ENCODE data around the gene ORC2. TPM values are rescaled to one million over a fixed set of nuclear protein-coding genes. Genes with fewer than 3 reads are reported as not detected.
A peak's percentile ranks its signal among the peaks of the same experiment; 100 is the strongest.

The ORC2 gene
- total RNA-seq, 1 donor from 2014 or later: 24.0 TPM

DNA sequence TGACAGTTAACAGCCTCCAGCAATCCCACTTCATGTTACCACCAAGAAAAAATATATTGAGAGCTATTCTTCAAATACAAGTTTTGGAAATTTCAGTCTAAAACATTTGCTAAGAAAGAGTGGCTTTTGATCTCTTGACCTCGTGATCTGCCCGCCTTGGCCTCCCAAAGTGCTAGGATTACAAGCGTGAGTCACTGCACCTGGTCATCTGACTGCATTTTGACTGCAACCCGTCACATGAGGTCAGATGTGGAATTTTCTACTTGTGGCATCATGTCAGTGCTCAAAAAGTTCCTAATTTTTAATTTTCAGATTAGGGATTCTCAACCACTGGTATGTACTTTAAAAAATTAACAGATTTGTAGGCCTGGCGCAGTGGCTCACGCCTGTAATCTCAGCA is 89.9 kb downstream of the ORC2 start:
- TF ChIP-seq, protein P1, sequence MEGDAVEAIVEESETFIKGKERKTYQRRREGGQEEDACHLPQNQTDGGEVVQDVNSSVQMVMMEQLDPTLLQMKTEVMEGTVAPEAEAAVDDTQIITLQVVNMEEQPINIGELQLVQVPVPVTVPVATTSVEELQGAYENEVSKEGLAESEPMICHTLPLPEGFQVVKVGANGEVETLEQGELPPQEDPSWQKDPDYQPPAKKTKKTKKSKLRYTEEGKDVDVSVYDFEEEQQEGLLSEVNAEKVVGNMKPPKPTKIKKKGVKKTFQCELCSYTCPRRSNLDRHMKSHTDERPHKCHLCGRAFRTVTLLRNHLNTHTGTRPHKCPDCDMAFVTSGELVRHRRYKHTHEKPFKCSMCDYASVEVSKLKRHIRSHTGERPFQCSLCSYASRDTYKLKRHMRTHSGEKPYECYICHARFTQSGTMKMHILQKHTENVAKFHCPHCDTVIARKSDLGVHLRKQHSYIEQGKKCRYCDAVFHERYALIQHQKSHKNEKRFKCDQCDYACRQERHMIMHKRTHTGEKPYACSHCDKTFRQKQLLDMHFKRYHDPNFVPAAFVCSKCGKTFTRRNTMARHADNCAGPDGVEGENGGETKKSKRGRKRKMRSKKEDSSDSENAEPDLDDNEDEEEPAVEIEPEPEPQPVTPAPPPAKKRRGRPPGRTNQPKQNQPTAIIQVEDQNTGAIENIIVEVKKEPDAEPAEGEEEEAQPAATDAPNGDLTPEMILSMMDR (IDR thresholded peaks at IDR 0.05): no peak
- H3K27me3 Mint-ChIP-seq (ENCODE audit: unreplicated experiment): no peaks in the 10 kb centered on the region
- H3K4me1 Mint-ChIP-seq (ENCODE audit: unreplicated experiment): no peaks in the 10 kb centered on the region
- H3K9me3 Mint-ChIP-seq (ENCODE audit: unreplicated experiment): no peaks in the 10 kb centered on the region
- H3K27ac Mint-ChIP-seq (ENCODE audit: unreplicated experiment): no peak overlapping the region
- DNase-seq (ENCODE audit: extremely low spot score, unreplicated experiment): no peak
- no peak overlapping the region for H3K4me3 Mint-ChIP-seq (ENCODE audit: unreplicated experiment)
- peaks cover 32% of the 10 kb centered on the region for H3K36me3 Mint-ChIP-seq (ENCODE audit: unreplicated experiment)

DNA sequence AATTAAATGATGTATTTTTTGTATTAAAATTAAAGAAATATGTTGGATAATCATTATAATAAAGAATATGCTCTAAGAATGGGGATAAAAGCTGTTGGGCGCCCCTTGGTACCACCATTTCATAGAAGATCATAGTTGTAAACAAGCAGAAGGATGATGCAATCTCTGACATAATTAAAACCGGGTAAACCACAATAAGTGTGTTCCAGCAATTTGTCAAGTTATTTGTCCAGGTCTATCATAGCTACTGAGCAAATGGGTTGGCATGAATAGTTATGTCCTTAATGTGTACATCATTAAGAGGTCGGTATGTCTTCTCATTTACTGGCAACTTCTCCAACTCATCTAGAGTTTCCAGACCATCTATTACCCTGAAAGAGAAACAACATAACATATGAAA is 92.3 kb downstream of the ORC2 start:
- Mint-ChIP-seq H3K36me3 (ENCODE audit: unreplicated experiment) (peaks cover 24% of the 10 kb centered on the region), H3K4me1 (ENCODE audit: unreplicated experiment) (peaks cover 6% of the 10 kb centered on the region), H3K27me3 (ENCODE audit: unreplicated experiment) (no peaks in the 10 kb centered on the region)

DNA sequence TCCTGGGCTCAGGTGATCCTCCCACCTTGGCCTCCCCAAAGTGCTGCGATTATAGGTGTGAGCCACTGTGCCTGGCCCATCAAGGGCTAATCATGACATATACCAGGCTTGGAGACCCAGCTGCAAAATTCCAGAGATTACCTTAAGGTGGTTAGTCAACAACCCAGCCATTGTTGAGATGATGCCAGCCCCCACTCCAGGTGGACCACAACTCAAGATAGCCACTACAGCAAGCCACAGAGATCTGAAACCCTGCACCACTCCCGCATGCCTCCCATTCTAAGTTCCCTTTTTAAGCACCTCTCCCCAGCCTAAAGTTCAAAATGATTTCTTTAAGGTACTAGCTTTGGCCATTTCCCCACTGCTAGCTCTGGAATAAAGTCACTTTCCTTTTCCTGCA is 94.4 kb downstream of the ORC2 start:
- Mint-ChIP-seq H3K27ac (ENCODE audit: unreplicated experiment) (no peak overlapping the region), H3K27me3 (ENCODE audit: unreplicated experiment) (no peaks in the 10 kb centered on the region), H3K9me3 (ENCODE audit: unreplicated experiment) (no peaks in the 10 kb centered on the region), H3K4me1 (ENCODE audit: unreplicated experiment) (peaks cover 10% of the 10 kb centered on the region), H3K36me3 (ENCODE audit: unreplicated experiment) (peaks cover 9% of the 10 kb centered on the region), H3K4me3 (ENCODE audit: unreplicated experiment) (no peak overlapping the region)
- TF ChIP-seq, protein P1 (IDR thresholded peaks at IDR 0.05): no peak
- no peak for DNase-seq (ENCODE audit: extremely low spot score, unreplicated experiment)

More for the DNA sequence above, 92.3 kb downstream of the ORC2 start:
- no peak for DNase-seq (ENCODE audit: extremely low spot score, unreplicated experiment)
- H3K4me3 Mint-ChIP-seq (ENCODE audit: unreplicated experiment): no peak overlapping the region
- TF ChIP-seq, protein P1 (IDR thresholded peaks at IDR 0.05): no peak
- H3K9me3 Mint-ChIP-seq (ENCODE audit: unreplicated experiment): no peaks in the 10 kb centered on the region
- no peak overlapping the region for H3K27ac Mint-ChIP-seq (ENCODE audit: unreplicated experiment)

DNA sequence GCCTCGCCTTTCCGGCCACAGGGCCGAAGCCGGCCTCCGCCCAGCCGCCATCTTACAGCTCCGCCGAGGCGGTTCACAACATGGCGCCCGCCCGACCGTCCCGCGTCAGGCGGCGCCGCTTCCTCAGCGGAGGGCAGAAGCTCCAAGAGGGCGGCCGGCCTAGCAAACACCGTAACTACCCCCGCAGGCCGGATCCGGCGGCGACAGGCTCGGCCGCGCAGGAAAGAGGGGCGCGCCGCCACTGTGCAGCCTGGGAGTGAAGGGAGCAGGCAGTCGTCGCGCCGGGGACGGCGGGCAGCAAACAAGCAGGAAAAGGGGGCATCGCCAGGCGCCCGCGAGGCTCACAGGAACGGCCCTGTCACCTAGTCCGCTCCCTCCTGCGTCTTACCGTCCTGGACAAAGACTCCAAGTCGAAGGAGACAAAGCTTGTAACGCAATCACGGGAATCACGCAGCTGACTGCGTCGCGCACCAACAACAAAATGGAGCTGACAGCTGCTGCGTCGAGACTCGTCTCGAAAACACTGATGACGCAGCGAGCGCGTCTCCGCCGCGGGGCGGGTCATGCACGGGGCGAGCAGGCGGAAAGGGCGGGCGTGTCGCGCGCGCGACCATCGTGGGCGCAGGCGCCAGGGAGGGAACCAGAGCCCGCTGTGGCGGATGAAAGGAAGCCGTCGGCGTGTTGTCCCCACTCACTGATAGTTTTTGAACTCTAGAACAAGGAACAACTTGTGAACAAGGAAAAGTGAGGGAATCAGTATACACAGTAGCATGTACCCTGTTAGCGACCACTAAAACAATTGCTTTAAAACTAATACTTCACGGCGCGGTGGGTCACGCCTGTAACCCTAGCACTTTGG is 99.1 kb downstream of the ORC2 start, which contains the start of gene CLK1:
Gene CLK1, minus strand, starts transcription at position 483 of the 859 bp plus-strand sequence. CDS start 2,796 bp downstream, outside the sequence.
- H3K27me3 Mint-ChIP-seq (ENCODE audit: unreplicated experiment): no peaks in the 10 kb centered on the region
- no peaks in the 10 kb centered on the region for H3K9me3 Mint-ChIP-seq (ENCODE audit: unreplicated experiment)
- H3K36me3 Mint-ChIP-seq (ENCODE audit: unreplicated experiment): peaks cover 11% of the 10 kb centered on the region
- TF ChIP-seq, protein P1 (IDR thresholded peaks at IDR 0.05): no peak
- H3K4me3 Mint-ChIP-seq (ENCODE audit: unreplicated experiment): peak within 1 kb of the TSS; percentile 99
- peaks cover 37% of the 10 kb centered on the region for H3K4me1 Mint-ChIP-seq (ENCODE audit: unreplicated experiment)
- peak within 1 kb of the TSS; percentile 99 for H3K27ac Mint-ChIP-seq (ENCODE audit: unreplicated experiment)
- DNase-seq (ENCODE audit: extremely low spot score, unreplicated experiment): peak; percentile 97

DNA sequence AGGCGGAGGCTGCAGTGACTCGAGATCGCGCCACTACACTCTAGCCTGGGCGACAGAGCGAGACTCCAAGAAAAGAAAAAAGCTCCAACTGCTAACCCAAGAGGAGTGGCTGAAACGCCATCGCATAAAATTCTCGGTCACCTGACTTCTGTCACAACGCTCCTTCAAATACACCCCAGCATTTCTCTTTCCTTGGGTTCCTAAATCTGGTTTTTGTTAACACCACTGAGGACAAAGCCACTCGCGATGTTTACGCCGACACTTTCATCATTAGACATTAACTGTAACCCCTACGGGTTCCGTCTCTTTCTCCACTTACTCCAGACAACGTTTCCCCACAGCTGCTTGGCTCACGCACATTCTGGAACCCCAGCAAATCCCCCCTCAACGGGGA is 99.7 kb downstream of the ORC2 start:
- Mint-ChIP-seq H3K4me1 (ENCODE audit: unreplicated experiment) (peaks cover 38% of the 10 kb centered on the region), H3K36me3 (ENCODE audit: unreplicated experiment) (peaks cover 17% of the 10 kb centered on the region), H3K27ac (ENCODE audit: unreplicated experiment) (peak overlapping the region; percentile 99), H3K27me3 (ENCODE audit: unreplicated experiment) (no peaks in the 10 kb centered on the region), H3K9me3 (ENCODE audit: unreplicated experiment) (no peaks in the 10 kb centered on the region), H3K4me3 (ENCODE audit: unreplicated experiment) (peak overlapping the region; percentile 99)
- TF ChIP-seq, protein P1 (IDR thresholded peaks at IDR 0.05): no peak
- DNase-seq (ENCODE audit: extremely low spot score, unreplicated experiment): no peak

Data from osteocyte (in vitro differentiated cells).